Lung (tissue), 12 donors: Measurements from ENCODE around the gene CCDC85C. TPM values are rescaled to one million over a fixed set of nuclear protein-coding genes. Genes with fewer than 3 reads are reported as not detected.

Source experiments
- ATAC-seq: fragments of 200-7000 bp; cut with Tn5 transposase; one replicate; pipeline ENCODE4 v1.9.1; 2020; ENCODE audit warnings: moderate number of reproducible peaks; ENCODE audit not compliant: insufficient read depth, low FRiP score
- DNase-seq, 3 donors: peaks; one replicate each; pipeline ENCODE4 v3.0.0-alpha.2; 2013 to 2017
- H3K27ac ChIP-seq, 2 donors: one replicate each; pipeline ENCODE4 v1.5.1; 2013; ENCODE audit warnings: mild to moderate bottlenecking in 2 of 2, moderate library complexity in 2 of 2, control low read depth in 1 of 2, inconsistent platforms in 1 of 2, low read depth in 1 of 2, low read length in 1 of 2
- H3K27me3 ChIP-seq, 3 donors: one replicate each; pipeline ENCODE4 v1.5.1; 2013; ENCODE audit warnings: low read length in 2 of 3; ENCODE audit not compliant: control insufficient read depth in 3 of 3, insufficient read depth in 3 of 3
- H3K36me3 ChIP-seq, 4 donors: one replicate each; pipeline ENCODE4 v1.5.1; 2013; ENCODE audit warnings: low read length in 4 of 4, mild to moderate bottlenecking in 1 of 4, moderate library complexity in 1 of 4; ENCODE audit not compliant: control insufficient read depth in 4 of 4, insufficient read depth in 4 of 4
- H3K4me1 ChIP-seq, 5 donors: one replicate each; pipeline ENCODE4 v1.5.1; 2013; ENCODE audit warnings: low read length in 5 of 5, mild to moderate bottlenecking in 2 of 5, moderate library complexity in 1 of 5; ENCODE audit not compliant: control insufficient read depth in 5 of 5, insufficient read depth in 5 of 5
- H3K4me3 ChIP-seq: one replicate; pipeline ENCODE4 v1.5.1; 2013; ENCODE audit warnings: mild to moderate bottlenecking, control low read depth, moderate library complexity
- H3K9ac ChIP-seq, 2 donors: one replicate each; pipeline ENCODE4 v1.5.1; 2013; ENCODE audit warnings: low read length in 2 of 2, control low read depth in 1 of 2; ENCODE audit not compliant: insufficient read depth in 1 of 2
- H3K9me3 ChIP-seq, 4 donors: one replicate each; pipeline ENCODE4 v1.5.1; 2013; ENCODE audit warnings: low read length in 3 of 4, mild to moderate bottlenecking in 1 of 4, moderate library complexity in 1 of 4; ENCODE audit not compliant: control insufficient read depth in 4 of 4, insufficient read depth in 3 of 4
- WGBS, 2 donors: extraction: QIAGEN DNeasy Blood & Tissue Kit; methylation state at CpG; one replicate each; pipeline ENCODE4 v1.1.7; 2013; 5-methylcytosine and 5-hydroxymethylcytosine counted together
- polyA plus RNA-seq, 2 donors: library from polyadenylated mRNA; stranded (reverse); fragments of 200-250 nt; gene quantifications; one replicate each; pipeline ENCODE4 v1.2.1, GENCODE V29; 2013
- total RNA-seq, 2 donors: library from RNA; depleted of rRNA in 1 of 2; stranded (reverse); fragments of >200 nt in 1 of 2; gene quantifications; one replicate each; pipeline ENCODE4 v1.2.1, GENCODE V29; 2014 to 2021
- TF ChIP-seq, protein P1 (sequence below): IDR thresholded peaks from 2 replicates; pipeline ENCODE4 v1.5.1; 2012; ENCODE audit warnings: mild to moderate bottlenecking; ENCODE audit errors: control extremely low read depth, extremely low read depth
- donor health status: control.
- donor health status: control.
- donor health status: Bipolar disorder and iron deficiency.
- donor health status: healthy.
- donor health status: DM: yes; HTN: yes; CAD: no.

Gene CCDC85C
- total and polyA plus RNA-seq, 4 donors: 2.8 to 19.8 (median 17.6) TPM

DNA sequence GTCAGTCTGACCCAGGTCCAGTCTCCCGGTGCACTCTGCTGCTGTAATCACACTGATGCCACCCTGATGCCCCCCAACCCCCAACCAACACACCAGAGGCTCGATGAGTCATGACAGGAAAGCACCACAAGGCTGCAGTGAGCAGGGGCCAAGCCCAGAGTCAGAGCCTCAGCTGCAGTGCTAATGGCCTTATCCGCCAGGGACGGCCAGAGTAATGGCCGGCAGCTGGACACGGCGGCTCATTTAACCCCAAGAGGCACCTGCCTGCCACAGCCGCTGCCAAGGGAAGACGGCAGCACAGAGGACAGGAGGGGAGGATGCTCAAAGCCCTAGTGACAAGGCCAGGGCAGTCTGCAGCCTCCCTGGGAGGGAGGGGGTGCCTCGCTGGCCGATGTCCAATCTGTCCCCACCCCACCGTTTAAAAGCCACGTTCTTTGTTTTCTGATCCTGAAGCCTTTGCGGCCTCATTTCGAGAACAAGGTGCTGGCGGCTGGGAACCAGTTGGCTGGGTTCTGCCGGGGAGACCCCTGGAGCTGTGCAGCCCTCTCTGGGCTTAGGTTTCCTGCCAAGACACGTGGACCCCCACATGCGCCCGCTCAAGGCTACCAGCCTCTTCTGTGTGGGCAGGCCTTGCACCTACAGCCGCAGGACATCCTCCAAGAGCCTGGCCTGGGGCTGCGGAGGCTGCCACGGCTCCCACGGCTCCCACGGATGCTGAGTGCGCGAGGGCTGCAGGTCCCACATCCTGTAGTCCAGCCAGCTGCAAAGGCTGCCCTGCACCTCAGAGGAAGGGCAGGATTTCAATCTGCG, 13.1 kb downstream of the CCDC85C start:
- no peaks in the 10 kb centered on the region for H3K36me3 ChIP-seq
- ATAC-seq (no peak), DNase-seq (no peak)
- no peak overlapping the region for H3K4me3 ChIP-seq
- H3K27ac ChIP-seq: peak overlapping the region in 1 of 2 donors; percentile 43
- TF ChIP-seq, protein P1, sequence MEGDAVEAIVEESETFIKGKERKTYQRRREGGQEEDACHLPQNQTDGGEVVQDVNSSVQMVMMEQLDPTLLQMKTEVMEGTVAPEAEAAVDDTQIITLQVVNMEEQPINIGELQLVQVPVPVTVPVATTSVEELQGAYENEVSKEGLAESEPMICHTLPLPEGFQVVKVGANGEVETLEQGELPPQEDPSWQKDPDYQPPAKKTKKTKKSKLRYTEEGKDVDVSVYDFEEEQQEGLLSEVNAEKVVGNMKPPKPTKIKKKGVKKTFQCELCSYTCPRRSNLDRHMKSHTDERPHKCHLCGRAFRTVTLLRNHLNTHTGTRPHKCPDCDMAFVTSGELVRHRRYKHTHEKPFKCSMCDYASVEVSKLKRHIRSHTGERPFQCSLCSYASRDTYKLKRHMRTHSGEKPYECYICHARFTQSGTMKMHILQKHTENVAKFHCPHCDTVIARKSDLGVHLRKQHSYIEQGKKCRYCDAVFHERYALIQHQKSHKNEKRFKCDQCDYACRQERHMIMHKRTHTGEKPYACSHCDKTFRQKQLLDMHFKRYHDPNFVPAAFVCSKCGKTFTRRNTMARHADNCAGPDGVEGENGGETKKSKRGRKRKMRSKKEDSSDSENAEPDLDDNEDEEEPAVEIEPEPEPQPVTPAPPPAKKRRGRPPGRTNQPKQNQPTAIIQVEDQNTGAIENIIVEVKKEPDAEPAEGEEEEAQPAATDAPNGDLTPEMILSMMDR: no peak
- no peaks in the 10 kb centered on the region for H3K9me3 ChIP-seq
- peaks cover 0 to 52% (median 8%) of the 10 kb centered on the region in 5 donors for H3K4me1 ChIP-seq
- H3K9ac ChIP-seq: no peak overlapping the region
- 65 to 75% methylated on average over 28 of the region's 28 CpGs for WGBS, 2 donors
- H3K27me3 ChIP-seq: no peaks in the 10 kb centered on the region

GRCh38 chr14:99589651-99590530, 14.1 kb downstream of the CCDC85C start:
- ATAC-seq (no peak), DNase-seq (no peak)
- H3K4me3 ChIP-seq: no peak overlapping the region
- H3K9ac ChIP-seq: no peak overlapping the region
- no peaks in the 10 kb centered on the region for H3K27me3 ChIP-seq
- peak overlapping the region in 1 of 2 donors; percentile 59 for H3K27ac ChIP-seq
- TF ChIP-seq, protein P1: no peak
- 82 to 86% methylated on average over 15 to 17 of the region's 17 CpGs for WGBS, 2 donors
- no peaks in the 10 kb centered on the region for H3K9me3 ChIP-seq
- H3K36me3 ChIP-seq: no peaks in the 10 kb centered on the region
- H3K4me1 ChIP-seq: peaks cover 0 to 47% (median 8%) of the 10 kb centered on the region in 5 donors

DNA sequence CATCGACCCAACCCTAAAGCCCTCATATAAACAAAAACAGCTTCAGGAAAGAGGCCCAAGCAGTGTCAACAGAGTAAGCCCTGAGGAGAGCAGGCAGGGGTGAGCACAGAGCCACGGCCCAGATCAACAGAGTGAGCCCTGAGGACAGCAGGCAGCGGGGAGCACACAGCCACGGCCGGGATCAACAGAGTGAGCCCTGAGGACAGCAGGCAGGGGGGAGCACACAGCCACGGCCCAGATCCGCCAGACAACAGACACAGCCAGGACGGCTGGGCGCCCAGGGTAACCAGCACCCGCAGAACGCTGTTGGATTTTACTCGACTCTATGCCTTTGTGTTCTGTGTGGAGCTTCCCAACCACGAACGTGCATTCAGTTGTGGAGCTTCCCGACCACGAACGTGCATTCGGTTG, 15.0 kb downstream of the CCDC85C start:
- Histone ChIP-seq H3K36me3 (no peaks in the 10 kb centered on the region), H3K4me1 (peaks cover 0 to 44% (median 8%) of the 10 kb centered on the region in 5 donors), H3K9me3 (no peaks in the 10 kb centered on the region), H3K27me3 (no peaks in the 10 kb centered on the region), H3K9ac (no peak overlapping the region), H3K4me3 (no peak overlapping the region), H3K27ac (peak overlapping the region in 1 of 2 donors; percentile 7)
- ATAC-seq: no peak
- WGBS, 2 donors: 51 to 53% methylated on average over 18 of the region's 18 CpGs
- peak in 1 of 3 donors; percentile 37 for DNase-seq
- TF ChIP-seq, protein P1: no peak
